IPS-11a (cell line): ENCODE measurements around the gene RAD52.

ENCODE experiments used
- H3K4me3 ChIP-seq: one replicate; pipeline ENCODE4 v1.5.1; 2013; ENCODE audit warnings: low read depth, low read length, control low read depth

Gene RAD52

GRCh38 chr12:879641-880040 is 69.9 kb downstream of the RAD52 start:
- H3K4me3 ChIP-seq: no peak overlapping the region

GRCh38 chr12:873954-874353 is 75.5 kb downstream of the RAD52 start:
- no peak overlapping the region for H3K4me3 ChIP-seq

- H3K4me3 ChIP-seq: no peak overlapping the region
Measured at GRCh38 chr12:870378-870777, 79.1 kb downstream of the RAD52 start.

GRCh38 chr12:868722-869121 is 80.8 kb downstream of the RAD52 start:
- H3K4me3 ChIP-seq: no peak overlapping the region

- no peak overlapping the region for H3K4me3 ChIP-seq
Measured at GRCh38 chr12:867905-868304, 81.6 kb downstream of the RAD52 start.

- H3K4me3 ChIP-seq: no peak overlapping the region
Measured at GRCh38 chr12:865614-866013, 83.9 kb downstream of the RAD52 start.

GRCh38 chr12:863285-863684 is 86.2 kb downstream of the RAD52 start:
- no peak overlapping the region for H3K4me3 ChIP-seq

- H3K4me3 ChIP-seq: no peak overlapping the region
Measured at GRCh38 chr12:862303-862911, 87.1 kb downstream of the RAD52 start.
